ENCODE data around the gene CPSF4L. TPM values are rescaled to one million over a fixed set of nuclear protein-coding genes. Genes with fewer than 3 reads are reported as not detected.
A peak's percentile ranks its signal among the peaks of the same experiment; 100 is the strongest.

The CPSF4L gene
- total RNA-seq, 1 experiment from 2014 or later = not detected

GRCh38 chr17:73289549-73290254 is 28.0 kb upstream of the CPSF4L start:
- no peak for DNase-seq (ENCODE audit: low read depth)

DNA sequence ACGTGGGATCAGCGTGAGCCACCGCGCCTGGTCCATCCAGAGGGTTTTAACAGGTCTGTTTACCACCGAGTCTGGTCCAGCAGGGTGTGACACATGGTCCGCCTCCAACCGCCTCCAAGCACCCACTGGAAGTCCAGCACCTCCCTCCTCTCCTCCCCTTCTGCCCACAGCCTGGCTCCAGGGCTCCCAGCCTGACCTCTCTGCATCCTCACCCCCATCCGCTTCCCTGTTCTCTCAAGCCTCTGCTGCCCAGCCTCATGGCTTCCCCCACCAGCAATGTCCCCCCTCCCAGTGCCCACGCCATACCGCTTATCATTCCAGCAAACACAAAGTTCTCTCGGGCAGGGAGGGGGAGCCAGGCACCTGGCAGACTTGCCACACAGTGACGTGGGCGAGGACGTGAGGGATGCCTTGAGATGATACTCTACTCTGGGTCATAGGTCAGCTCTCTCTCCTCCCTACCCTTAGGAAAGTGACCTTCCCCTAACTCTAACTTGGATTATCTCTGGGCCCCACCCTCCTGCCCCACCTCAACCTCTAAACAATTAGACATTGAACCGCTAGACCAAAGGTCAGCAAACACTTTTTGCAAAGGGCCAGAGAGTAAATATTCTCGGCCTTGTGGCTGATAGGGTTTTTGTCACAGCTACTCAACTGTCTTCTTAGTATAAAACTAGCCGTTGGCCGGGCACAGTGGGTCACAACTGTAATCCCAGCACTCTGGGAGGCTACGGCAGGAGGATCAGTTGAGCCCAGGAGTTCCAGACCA is 27.0 kb upstream of the CPSF4L start:
- no peak for DNase-seq (ENCODE audit: low read depth)

GRCh38 chr17:73286863-73287296 is 25.2 kb upstream of the CPSF4L start:
- no peak for DNase-seq (ENCODE audit: low read depth)

- DNase-seq (ENCODE audit: low read depth) = no peak
Measured at GRCh38 chr17:73285916-73286862, 24.5 kb upstream of the CPSF4L start.

- DNase-seq (ENCODE audit: low read depth) = no peak
Measured at GRCh38 chr17:73285603-73285908, 23.9 kb upstream of the CPSF4L start.

DNA sequence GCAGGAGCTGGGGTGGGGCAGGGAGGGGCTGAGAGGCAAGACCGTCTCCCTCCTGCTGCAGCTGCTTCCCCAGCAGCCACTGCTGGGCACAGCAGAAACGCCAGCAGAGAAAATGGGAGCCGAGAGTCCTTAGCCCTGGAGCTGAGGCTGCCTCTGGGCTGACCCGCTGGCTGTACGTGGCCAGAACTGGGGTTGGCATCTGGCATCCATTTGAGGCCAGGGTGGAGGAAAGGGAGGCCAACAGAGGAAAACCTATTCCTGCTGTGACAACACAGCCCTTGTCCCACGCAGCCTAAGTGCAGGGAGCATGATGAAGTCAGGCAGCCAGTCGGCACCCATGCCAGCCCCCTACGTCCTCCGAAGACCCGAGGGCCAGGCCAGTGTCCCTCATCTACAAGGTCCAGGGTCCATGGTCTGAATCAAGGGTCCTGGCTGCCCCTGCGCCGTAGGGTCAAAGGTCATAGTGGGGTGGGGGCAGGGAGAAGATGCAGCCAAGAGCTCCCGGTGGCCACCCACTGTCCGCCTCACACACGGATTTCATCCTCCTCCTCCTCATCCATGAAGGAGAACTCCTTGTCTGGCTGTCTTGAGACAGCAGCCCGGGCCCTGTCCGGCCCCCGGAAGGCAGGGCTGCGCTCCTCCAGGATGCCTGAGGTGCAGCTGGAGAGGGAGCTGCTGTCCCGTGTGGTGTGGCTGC is 23.4 kb upstream of the CPSF4L start:
- DNase-seq (ENCODE audit: low read depth) = no peak

GRCh38 chr17:73284354-73284753 is 22.7 kb upstream of the CPSF4L start:
- DNase-seq (ENCODE audit: low read depth) = no peak

DNA sequence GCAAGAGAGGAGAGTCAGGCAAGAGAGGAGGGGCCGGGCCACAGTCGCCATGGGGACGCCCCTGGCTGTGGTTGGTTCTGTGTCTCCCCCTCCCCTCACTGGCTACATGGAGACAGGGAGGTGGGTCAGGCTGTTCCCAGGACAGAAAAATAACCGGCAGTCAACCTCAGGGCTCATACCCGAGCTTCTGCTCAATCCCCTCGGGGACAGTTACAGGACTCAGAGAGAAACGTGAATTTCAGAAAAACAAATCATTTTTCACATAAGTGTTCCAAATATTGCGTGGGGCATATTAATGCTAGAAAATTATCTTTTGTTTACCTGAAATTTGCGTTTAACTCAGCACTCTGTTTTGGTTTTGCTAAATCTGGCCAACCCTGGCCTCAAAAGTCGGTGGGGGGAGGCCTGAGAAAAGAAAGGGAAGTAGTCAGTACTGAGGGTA is 22.2 kb upstream of the CPSF4L start:
- no peak for DNase-seq (ENCODE audit: low read depth)

GRCh38 chr17:73283250-73283649 is 21.6 kb upstream of the CPSF4L start:
- no peak for DNase-seq (ENCODE audit: low read depth)

DNA sequence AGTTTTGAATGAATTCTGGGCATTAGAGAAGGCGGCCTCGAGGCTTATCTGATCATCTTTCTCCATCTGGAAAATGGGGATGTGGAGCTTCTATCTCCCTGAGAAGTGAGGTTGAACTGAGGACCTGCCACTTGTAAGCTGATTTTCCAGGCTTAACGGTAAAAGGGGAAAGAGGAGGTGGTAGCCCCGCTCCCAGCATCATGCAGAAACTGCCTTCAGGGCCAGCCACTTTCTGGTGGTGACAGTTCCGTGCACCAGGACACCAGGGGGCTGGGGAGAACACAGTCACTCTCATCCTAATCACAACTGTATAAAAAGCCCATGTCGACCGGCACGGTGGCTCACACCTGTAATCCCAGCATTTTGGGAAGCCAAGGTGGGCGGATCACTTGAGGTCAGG is 20.9 kb upstream of the CPSF4L start:
- DNase-seq (ENCODE audit: low read depth) = no peak

DNA sequence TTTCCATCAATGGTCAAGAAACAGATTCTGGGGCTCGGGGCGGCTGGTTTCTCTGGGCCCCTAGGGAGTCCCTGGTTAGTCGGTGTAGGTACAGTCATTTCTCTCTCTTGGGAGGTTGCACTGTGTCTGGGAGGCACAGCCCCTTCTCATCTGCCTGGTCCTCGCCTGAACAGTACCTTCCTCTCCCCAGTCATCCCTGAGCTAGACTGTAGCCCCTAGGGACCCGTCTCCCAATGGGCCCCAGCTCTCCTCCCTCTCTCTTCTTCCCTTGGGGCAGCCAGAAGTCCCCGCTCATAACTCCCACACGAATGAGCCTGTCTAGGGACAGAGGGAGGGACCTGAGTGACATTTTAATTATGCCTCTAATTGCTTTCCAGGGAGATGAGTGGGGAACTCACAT is 20.2 kb upstream of the CPSF4L start:
- DNase-seq (ENCODE audit: low read depth) = no peak

DNA sequence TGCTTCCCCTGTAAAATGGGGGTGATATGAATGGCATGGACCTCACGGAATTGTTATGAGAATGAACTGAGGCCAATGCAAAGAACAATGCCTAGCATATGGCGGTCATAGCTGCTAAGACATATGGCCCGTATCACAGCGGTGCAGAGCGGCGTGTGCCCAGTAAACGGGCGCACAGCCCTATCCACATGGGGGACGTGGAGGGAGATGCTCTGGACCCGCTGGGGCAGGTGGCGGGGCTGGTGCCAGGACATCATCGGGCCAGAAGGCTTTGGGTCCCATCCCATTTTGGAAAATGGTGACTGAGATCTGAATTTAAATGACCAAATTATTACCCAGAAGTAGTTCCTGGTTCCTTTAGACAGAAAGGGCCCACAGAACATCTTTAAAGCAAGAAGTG is 18.5 kb upstream of the CPSF4L start:
- no peak for DNase-seq (ENCODE audit: low read depth)

- DNase-seq (ENCODE audit: low read depth) = no peak
Measured at GRCh38 chr17:73279704-73280103, 18.0 kb upstream of the CPSF4L start.

DNA sequence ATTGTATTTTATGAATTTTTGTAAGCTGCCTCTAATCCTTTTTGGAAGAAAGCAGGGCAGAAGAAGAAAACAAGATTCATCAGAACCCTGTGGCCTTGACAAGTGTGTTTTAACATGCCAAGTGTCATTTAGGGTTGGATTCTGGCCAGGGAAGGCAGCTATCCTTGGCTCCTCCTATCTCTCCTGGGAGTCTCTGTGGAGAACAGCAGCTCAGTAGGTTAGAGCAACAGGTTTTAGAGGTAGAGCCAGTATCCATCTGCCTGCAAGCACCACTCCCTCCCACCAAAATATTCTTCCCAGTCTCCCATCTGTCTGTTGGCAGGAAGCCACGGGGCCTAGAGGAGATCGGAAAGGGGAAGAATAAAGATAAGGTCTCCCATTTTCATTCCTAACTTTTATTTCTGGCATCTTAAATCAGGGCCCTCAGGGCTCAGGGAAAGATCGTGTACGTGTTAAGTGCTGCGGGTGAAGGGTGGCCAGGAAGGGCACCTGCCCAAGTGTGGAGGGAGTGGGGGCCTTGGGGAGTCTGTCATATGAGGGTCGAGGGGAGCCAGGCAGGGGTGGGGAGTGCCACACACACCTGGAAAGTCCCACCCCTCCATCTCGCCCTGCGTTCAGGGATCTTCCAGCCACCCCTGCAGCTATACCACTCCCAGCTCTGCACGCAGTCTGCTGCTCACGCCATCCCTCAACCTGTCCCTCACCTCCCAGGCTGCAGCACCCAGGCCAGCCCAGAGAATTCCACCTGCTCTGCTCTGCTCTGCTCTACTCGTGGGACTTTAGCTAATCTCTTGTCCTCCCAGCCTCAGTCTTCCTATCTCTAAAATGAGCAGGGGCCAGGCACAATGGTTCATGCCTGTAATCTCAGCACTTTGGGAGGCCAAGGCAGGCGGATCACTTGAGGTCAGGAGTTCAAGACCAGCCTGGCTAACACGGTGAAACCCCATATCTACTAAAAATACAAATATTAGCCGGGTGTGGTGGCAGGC is 17.1 kb upstream of the CPSF4L start:
- DNase-seq (ENCODE audit: low read depth) = peak; percentile 19

GRCh38 chr17:73278049-73278464 is 16.4 kb upstream of the CPSF4L start:
- DNase-seq (ENCODE audit: low read depth) = no peak

DNA sequence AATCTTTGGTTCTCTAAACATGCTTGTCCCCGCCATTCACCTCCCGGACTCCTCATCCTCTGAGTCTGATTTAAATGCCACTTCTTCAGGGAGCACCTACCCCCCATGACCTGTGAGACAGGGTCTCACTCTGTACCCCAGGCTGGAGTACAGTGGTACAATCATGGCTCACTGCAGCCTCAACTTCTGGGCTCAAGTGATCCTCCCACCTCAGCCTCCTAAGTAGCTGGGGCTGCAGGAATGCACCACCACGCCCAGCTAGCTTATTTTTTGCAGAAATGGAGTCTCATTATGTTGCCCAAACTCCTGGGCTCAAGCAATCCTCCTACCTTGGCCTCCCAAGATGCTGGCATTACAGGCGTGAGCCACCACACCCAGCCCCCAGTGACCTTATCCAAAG is 12.8 kb upstream of the CPSF4L start:
- no peak for DNase-seq (ENCODE audit: low read depth)

GRCh38 chr17:73272906-73273218 is 11.2 kb upstream of the CPSF4L start:
- no peak for DNase-seq (ENCODE audit: low read depth)

GRCh38 chr17:73271072-73271471 is 9.4 kb upstream of the CPSF4L start:
- DNase-seq (ENCODE audit: low read depth) = no peak

GRCh38 chr17:73269791-73270190 is 8.1 kb upstream of the CPSF4L start:
- no peak for DNase-seq (ENCODE audit: low read depth)

DNA sequence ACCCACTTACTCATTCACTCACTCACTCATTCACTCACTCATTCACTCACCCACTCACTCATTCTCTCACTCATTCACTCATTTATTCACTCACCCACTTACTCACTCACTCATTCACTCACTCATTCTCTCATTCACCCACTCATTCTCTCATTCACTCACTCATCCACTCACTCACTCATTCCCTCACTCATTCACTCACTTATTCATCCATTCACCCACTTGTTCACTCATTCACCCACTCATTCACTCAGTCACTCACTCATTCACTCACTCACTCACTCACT is 7.6 kb upstream of the CPSF4L start:
- no peak for DNase-seq (ENCODE audit: low read depth)
